HCT116 (cell line): ENCODE measurements around the gene TSR1. TPM values are rescaled to one million over a fixed set of nuclear protein-coding genes. Genes with fewer than 3 reads are reported as not detected.

ENCODE experiments used
- ATAC-seq: fragments of 200-7000 bp; cut with Tn5 transposase; 2 replicates; pipeline ENCODE4 v1.9.1; 2020; ENCODE audit warnings: mild to moderate bottlenecking, moderate library complexity
- BruUV-seq: library from RNA; stranded (reverse); fragments of 400-500 nt; replicated peaks from 2 replicates; lab custom pipeline; 2021; lab: Mats Ljungman, UMichigan
- CTCF ChIA-PET: fragments of 300-600 bp; sonication (Branson Sonifier 250); formaldehyde crosslinking; loops from one replicate; lab custom pipeline; 2021; ENCODE audit warnings: antibody characterized with exemption; lab: Charles Lee
- POLR2A ChIA-PET: fragments of 300-600, 350-600 bp; sonication (Branson Sonifier 250); formaldehyde crosslinking; loops from one replicate; lab custom pipeline; 2021; ENCODE audit warnings: antibody characterized with exemption; lab: Charles Lee
- RAD21 ChIA-PET, 2 experiments: fragments of 300-600 bp; sonication (Branson Sonifier 250); formaldehyde crosslinking; loops; one replicate each; lab custom pipeline; 2023; ENCODE audit warnings: low total read pairs in 2 of 2; ENCODE audit not compliant: uncharacterized antibody in 2 of 2, unreplicated experiment in 2 of 2, low non-redundant PET in 1 of 2; lab: Charles Lee
- DNase-seq: peaks from one replicate; pipeline ENCODE4 v3.0.0-alpha.2; 2010; ENCODE audit warnings: low read depth, low spot score
- H2AFZ ChIP-seq: fragments of 200-600 bp; shearing (Covaris generic), sonication (generic); 2 replicates; pipeline ENCODE4 v1.6.1; 2017; ENCODE audit warnings: low read depth, mixed run types, mixed read lengths, antibody characterized with exemption, low read length; ENCODE audit not compliant: poor library complexity, severe bottlenecking
- H3K27ac ChIP-seq: 2 replicates; pipeline ENCODE4 v1.5.1; 2012; ENCODE audit warnings: low read depth, low read length
- H3K27me3 ChIP-seq: fragments of 200-600 bp; sonication (generic); 2 replicates; pipeline ENCODE4 v1.6.1; 2016; ENCODE audit warnings: mixed run types, low read length, mixed read lengths; ENCODE audit not compliant: insufficient read depth
- H3K36me3 ChIP-seq, 2 experiments: fragments of 200-500 bp in 1 of 2; fragments of 200-600 bp in 1 of 2; sonication (Bioruptor generic) in 1 of 2; sonication (generic) in 1 of 2; 2 replicates each; pipeline versions ENCODE4 v1.5.1 to v1.6.1; 2014 to 2016; ENCODE audit warnings: low read length in 2 of 2, inconsistent platforms in 1 of 2, mixed read lengths in 1 of 2, mixed run types in 1 of 2; ENCODE audit not compliant: insufficient read depth in 2 of 2, control insufficient read depth in 1 of 2
- H3K4me1 ChIP-seq, 2 experiments: fragments of 200-600 bp in 1 of 2; sonication (generic) in 1 of 2; 2 replicates each; pipeline versions ENCODE4 v1.5.1 to v1.6.1; 2012 to 2017; ENCODE audit warnings: low read length in 2 of 2, inconsistent platforms in 1 of 2, mild to moderate bottlenecking in 1 of 2, mixed read lengths in 1 of 2, mixed run types in 1 of 2, moderate library complexity in 1 of 2; ENCODE audit not compliant: insufficient read depth in 2 of 2, control insufficient read depth in 1 of 2
- H3K4me2 ChIP-seq: fragments of 200-600 bp; sonication (generic); 2 replicates; pipeline ENCODE4 v1.6.1; 2017; ENCODE audit warnings: mixed run types, low read length, mixed read lengths
- H3K4me3 ChIP-seq, 2 experiments: fragments of 200-600 bp in 1 of 2; sonication (generic) in 1 of 2; replicated peaks in 1 of 2; 2 replicates each; pipeline ENCODE4 v1.5.1; 2011 to 2016; ENCODE audit warnings: low read length in 2 of 2, control low read depth in 1 of 2, low read depth in 1 of 2, mild to moderate bottlenecking in 1 of 2, mixed read lengths in 1 of 2, mixed run types in 1 of 2
- H3K79me2 ChIP-seq: fragments of 200-600 bp; sonication (generic); 2 replicates; pipeline ENCODE4 v1.6.1; 2017; ENCODE audit warnings: mild to moderate bottlenecking, mixed run types, low read length, moderate library complexity, mixed read lengths; ENCODE audit not compliant: insufficient read depth
- H3K9ac ChIP-seq: fragments of 200-600 bp; sonication (generic); 2 replicates; pipeline ENCODE4 v1.6.1; 2016; ENCODE audit warnings: low read length, mixed read lengths
- H3K9me2 ChIP-seq: fragments of 200-600 bp; sonication (generic), shearing (Covaris generic); 2 replicates; pipeline ENCODE4 v1.6.1; 2017; ENCODE audit warnings: mixed run types, mild to moderate bottlenecking, moderate library complexity; ENCODE audit not compliant: insufficient read depth
- H3K9me3 ChIP-seq, 2 experiments: fragments of 200-500 bp in 1 of 2; fragments of 200-600 bp in 1 of 2; sonication (Bioruptor generic) in 1 of 2; sonication (generic) in 1 of 2; 2 replicates each; pipeline ENCODE4 v1.6.1; 2014 to 2017; ENCODE audit warnings: low read length in 2 of 2, mixed read lengths in 2 of 2, inconsistent platforms in 1 of 2, low read depth in 1 of 2, mild to moderate bottlenecking in 1 of 2, mixed run types in 1 of 2, moderate library complexity in 1 of 2; ENCODE audit not compliant: control insufficient read depth in 1 of 2, insufficient read depth in 1 of 2
- H4K20me1 ChIP-seq: fragments of 200-600 bp; sonication (generic), shearing (Covaris generic); 2 replicates; pipeline ENCODE4 v1.6.1; 2017; ENCODE audit warnings: mixed run types, mild to moderate bottlenecking, moderate library complexity; ENCODE audit not compliant: insufficient read depth
- CBX3 ChIP-seq: IDR thresholded peaks from 2 replicates; pipeline ENCODE4 v1.6.1; 2012; ENCODE audit warnings: low read depth
- CEBPB ChIP-seq: IDR thresholded peaks from 2 replicates; pipeline ENCODE4 v1.6.1; 2012; ENCODE audit warnings: low read depth
- ELF1 ChIP-seq: IDR thresholded peaks from 2 replicates; pipeline ENCODE4 v1.6.1; 2012; ENCODE audit warnings: low read depth, borderline replicate concordance
- EZH2 ChIP-seq: fragments of 200-600 bp; sonication (generic); IDR thresholded peaks from 2 replicates; pipeline ENCODE4 v1.6.1; 2017; ENCODE audit warnings: antibody characterized with exemption, mixed run types
- EZH2phosphoT487 ChIP-seq: fragments of 200-600 bp; IDR thresholded peaks from 2 replicates; pipeline ENCODE4 v1.6.1; 2018; ENCODE audit warnings: antibody characterized with exemption, borderline replicate concordance
- JUND ChIP-seq: IDR thresholded peaks from 2 replicates; pipeline ENCODE4 v1.6.1; 2012
- MAX ChIP-seq: IDR thresholded peaks from 2 replicates; pipeline ENCODE4 v1.6.1; 2012
- POLR2A ChIP-seq: IDR thresholded peaks from 2 replicates; pipeline ENCODE4 v1.7.0; 2011; ENCODE audit warnings: borderline replicate concordance; ENCODE audit not compliant: insufficient read depth, insufficient read length; ENCODE audit errors: extremely low read depth
- POLR2AphosphoS5 ChIP-seq: IDR thresholded peaks from 2 replicates; pipeline ENCODE4 v1.6.1; 2011; ENCODE audit warnings: mild to moderate bottlenecking, low read depth, low read length, moderate library complexity
- SIN3A ChIP-seq: IDR thresholded peaks from 2 replicates; pipeline ENCODE4 v1.6.1; 2012; ENCODE audit warnings: low read depth
- SP1 ChIP-seq: IDR thresholded peaks from 2 replicates; pipeline ENCODE4 v1.6.1; 2012; ENCODE audit warnings: low read depth
- SRF ChIP-seq: IDR thresholded peaks from 2 replicates; pipeline ENCODE4 v1.6.1; 2012; ENCODE audit warnings: low read depth
- TCF7L2 ChIP-seq: IDR thresholded peaks from 2 replicates; pipeline ENCODE4 v1.7.0; 2011; ENCODE audit warnings: borderline replicate concordance, inconsistent platforms; ENCODE audit not compliant: insufficient read depth, insufficient read length; ENCODE audit errors: extremely low read depth
- ZFX ChIP-seq: fragments of 450-650 bp; IDR thresholded peaks from 2 replicates; pipeline ENCODE4 v1.6.1; 2017
- intact Hi-C: fragments of 100-400 bp; cut with micrococcal nuclease; formaldehyde crosslinking; loops from 2 replicates; pipeline ENCODE4 v1.10.0; 2022
- total RNA-seq: library from RNA; stranded (reverse); gene quantifications from one replicate; pipeline ENCODE4 v1.2.1, GENCODE V29; 2021; ENCODE audit not compliant: unreplicated experiment

TSR1 gene
- total RNA-seq, 1 experiment from 2014 or later, result 77.2 TPM

- no peaks in the 10 kb centered on the region for H3K9me2 ChIP-seq
- RAD21 ChIA-PET, result no interaction called here
- no TSS peak for BruUV-seq
Measured at GRCh38 chr17:2385240-2386210, 49.3 kb upstream of the TSR1 start.

More at GRCh38 chr17:2385240-2386210, 49.3 kb upstream of the TSR1 start:
- DNase-seq, result no peak
- peaks cover 0 to 17% of the 10 kb centered on the region in 2 experiments; a peak in 2 of 4 replicates for H3K4me1 ChIP-seq
- no peak overlapping the region for H3K9ac ChIP-seq
- peaks cover 0 to 3% of the 10 kb centered on the region in 2 experiments; a peak in 1 of 4 replicates for H3K36me3 ChIP-seq
- no peaks in the 10 kb centered on the region for H3K79me2 ChIP-seq
- no peak for TF ChIP-seq SRF
- no peak for TF ChIP-seq SIN3A
- no peak for TF ChIP-seq MAX
- TF ChIP-seq ZFX, result no peak
- no peak for TF ChIP-seq TCF7L2
- TF ChIP-seq CBX3, result no peak
- no peak for TF ChIP-seq POLR2AphosphoS5
- TF ChIP-seq JUND, result no peak
- no peak for TF ChIP-seq EZH2
- no peak for TF ChIP-seq EZH2phosphoT487
- TF ChIP-seq ELF1, result no peak
- no peak for TF ChIP-seq CEBPB
- no peak for TF ChIP-seq SP1
- TF ChIP-seq POLR2A, result no peak
- no peak overlapping the region for H3K27ac ChIP-seq
- H3K9me3 ChIP-seq, result no peaks in the 10 kb centered on the region
- no peaks in the 10 kb centered on the region for H4K20me1 ChIP-seq
- POLR2A ChIA-PET, result no interaction called here
- no peak for ATAC-seq
- CTCF ChIA-PET, result interaction anchor here (6.3 kb wide), 1 partner anchor 32 kb away, joined by 351 read pairs; no protein-coding TSS in a partner anchor
- H3K4me2 ChIP-seq, result no peak overlapping the region
- intact Hi-C loops, result no loop called here
- no peaks in the 10 kb centered on the region for H3K27me3 ChIP-seq
- H2AFZ ChIP-seq, result no peak overlapping the region
- H3K4me3 ChIP-seq, result no peak overlapping the region
